22Rv1 (cell line): ENCODE measurements around the gene NNMT.

Experiments used
- ZFX ChIP-seq: fragments of 450-650 bp; IDR thresholded peaks from 2 replicates; pipeline ENCODE4 v1.6.1; 2017; ENCODE audit warnings: antibody characterized with exemption, borderline replicate concordance
- TF ChIP-seq, protein P1 (sequence below): fragments of 450-650 bp; IDR thresholded peaks from 2 replicates; pipeline ENCODE4 v1.5.1; 2017; ENCODE audit warnings: mild to moderate bottlenecking

DNA sequence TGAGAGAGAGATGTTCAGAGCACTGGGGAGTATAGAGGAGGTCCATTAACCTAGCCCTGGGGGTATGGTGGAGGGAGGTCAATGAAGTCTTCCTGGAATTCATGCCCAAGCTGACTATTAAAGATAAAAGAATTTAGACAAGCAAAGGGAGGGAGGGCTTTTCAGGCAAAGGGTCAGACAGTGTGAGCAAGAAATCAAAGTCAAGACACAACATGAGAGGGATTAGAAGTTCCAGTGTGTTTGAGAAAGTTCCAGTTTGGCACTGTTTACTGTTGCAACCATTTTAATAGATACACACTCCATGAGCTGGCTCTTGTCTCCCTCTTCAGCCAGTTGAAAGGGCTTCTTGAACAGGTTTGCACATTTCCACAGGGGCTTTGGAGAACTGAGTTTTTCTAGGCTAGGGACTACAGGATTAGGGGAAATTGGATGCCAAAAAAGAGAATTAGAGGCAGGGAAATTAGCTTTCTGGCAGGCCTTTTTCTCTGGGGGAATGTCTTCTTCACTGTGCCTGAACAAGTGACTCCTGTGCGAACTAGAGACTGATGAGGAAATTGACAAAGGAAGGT, 14.7 kb upstream of the NNMT start:
- TF ChIP-seq, protein P1, sequence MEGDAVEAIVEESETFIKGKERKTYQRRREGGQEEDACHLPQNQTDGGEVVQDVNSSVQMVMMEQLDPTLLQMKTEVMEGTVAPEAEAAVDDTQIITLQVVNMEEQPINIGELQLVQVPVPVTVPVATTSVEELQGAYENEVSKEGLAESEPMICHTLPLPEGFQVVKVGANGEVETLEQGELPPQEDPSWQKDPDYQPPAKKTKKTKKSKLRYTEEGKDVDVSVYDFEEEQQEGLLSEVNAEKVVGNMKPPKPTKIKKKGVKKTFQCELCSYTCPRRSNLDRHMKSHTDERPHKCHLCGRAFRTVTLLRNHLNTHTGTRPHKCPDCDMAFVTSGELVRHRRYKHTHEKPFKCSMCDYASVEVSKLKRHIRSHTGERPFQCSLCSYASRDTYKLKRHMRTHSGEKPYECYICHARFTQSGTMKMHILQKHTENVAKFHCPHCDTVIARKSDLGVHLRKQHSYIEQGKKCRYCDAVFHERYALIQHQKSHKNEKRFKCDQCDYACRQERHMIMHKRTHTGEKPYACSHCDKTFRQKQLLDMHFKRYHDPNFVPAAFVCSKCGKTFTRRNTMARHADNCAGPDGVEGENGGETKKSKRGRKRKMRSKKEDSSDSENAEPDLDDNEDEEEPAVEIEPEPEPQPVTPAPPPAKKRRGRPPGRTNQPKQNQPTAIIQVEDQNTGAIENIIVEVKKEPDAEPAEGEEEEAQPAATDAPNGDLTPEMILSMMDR, result no peak
- no peak for TF ChIP-seq ZFX
